H1 (cell line): ENCODE results near the gene ATP5F1A. TPM values are rescaled to one million over a fixed set of nuclear protein-coding genes. Genes with fewer than 3 reads are reported as not detected.

Source experiments
- CTCF ChIA-PET: fragments of 300-600 bp; sonication (Branson Sonifier 250); formaldehyde crosslinking; loops from one replicate; lab custom pipeline; 2021; ENCODE audit not compliant: partially characterized antibody; lab: Charles Lee
- POLR2A ChIA-PET: fragments of 300-600 bp; sonication (Branson Sonifier 250); formaldehyde crosslinking; loops from one replicate; lab custom pipeline; 2021; ENCODE audit warnings: inconsistent platforms; ENCODE audit not compliant: partially characterized antibody; lab: Charles Lee
- DNase-seq, 2 experiments: peaks; one replicate each; pipeline versions ENCODE4 v3.0.0 to v3.0.0-alpha.2; 2010 to 2022; ENCODE audit warnings: low spot score in 2 of 2, low read depth in 1 of 2, mixed read lengths in 1 of 2
- FAIRE-seq: peaks from 2 replicates; lab custom pipeline; 2011; peaks lifted over from hg19 to GRCh38; lab: Jason Lieb, UNC
- H2AFZ ChIP-seq: 2 replicates; pipeline ENCODE4 v1.8.1; 2012; ENCODE audit warnings: low read length, inconsistent platforms
- H2AK5ac ChIP-seq: 2 replicates; pipeline ENCODE4 v1.6.1; 2013; ENCODE audit warnings: low read depth, low read length
- H2BK120ac ChIP-seq: replicated peaks from 2 replicates; pipeline ENCODE3; 2013; ENCODE audit warnings: low read depth, low read length, inconsistent platforms
- H2BK12ac ChIP-seq: 2 replicates; pipeline ENCODE4 v1.6.1; 2013; ENCODE audit warnings: low read depth, low read length
- H2BK15ac ChIP-seq: 2 replicates; pipeline ENCODE4 v1.6.1; 2013; ENCODE audit warnings: low read length
- H2BK20ac ChIP-seq: 2 replicates; pipeline ENCODE4 v1.6.1; 2013; ENCODE audit warnings: low read length
- H2BK5ac ChIP-seq: 2 replicates; pipeline ENCODE4 v1.6.1; 2013; ENCODE audit warnings: low read depth, low read length
- H3K14ac ChIP-seq: 2 replicates; pipeline ENCODE4 v1.6.1; 2013; ENCODE audit warnings: inconsistent platforms; ENCODE audit not compliant: insufficient read length
- H3K18ac ChIP-seq: 2 replicates; pipeline ENCODE4 v1.6.1; 2013; ENCODE audit warnings: low read length; ENCODE audit errors: extremely low read depth
- H3K23ac ChIP-seq: 2 replicates; pipeline ENCODE4 v1.6.1; 2013; ENCODE audit warnings: inconsistent platforms; ENCODE audit not compliant: insufficient read length
- H3K23me2 ChIP-seq: 2 replicates; pipeline ENCODE4 v1.6.1; 2013; ENCODE audit warnings: low read depth, low read length
- H3K27ac ChIP-seq: 2 replicates; pipeline ENCODE4 v1.6.1; 2011; ENCODE audit warnings: low read depth, low read length, inconsistent platforms
- H3K27me3 ChIP-seq, 4 experiments: replicated peaks in 1 of 4; 1 replicate in 1 of 4; 2 replicates in 3 of 4; pipeline versions ENCODE4 v1.6.1 to v1.8.1; 2011 to 2013; ENCODE audit warnings: low read length in 3 of 4, mild to moderate bottlenecking in 3 of 4, inconsistent platforms in 2 of 4, mixed read lengths in 2 of 4, moderate library complexity in 1 of 4; ENCODE audit not compliant: control insufficient read depth in 3 of 4, insufficient read depth in 3 of 4; ENCODE audit errors: extremely low read depth in 1 of 4
- H3K36me3 ChIP-seq, 4 experiments: 2 replicates each; pipeline versions ENCODE4 v1.6.1 to v1.8.1; 2011 to 2013; ENCODE audit warnings: mild to moderate bottlenecking in 4 of 4, low read length in 3 of 4, moderate library complexity in 2 of 4, control low read depth in 1 of 4, inconsistent platforms in 1 of 4; ENCODE audit not compliant: insufficient read depth in 4 of 4, control insufficient read depth in 2 of 4
- H3K4ac ChIP-seq: replicated peaks from 2 replicates; pipeline ENCODE3; 2013; ENCODE audit warnings: low read length, low read depth, mixed read lengths, inconsistent platforms; ENCODE audit not compliant: insufficient read length
- H3K4me1 ChIP-seq, 4 experiments: replicated peaks in 1 of 4; 1 replicate in 1 of 4; 2 replicates in 3 of 4; pipeline versions ENCODE4 v1.6.1 to v1.8.1; 2011 to 2013; ENCODE audit warnings: low read length in 3 of 4, inconsistent platforms in 2 of 4, mixed read lengths in 1 of 4; ENCODE audit not compliant: insufficient read depth in 4 of 4, control insufficient read depth in 3 of 4
- H3K4me2 ChIP-seq, 2 experiments: 2 replicates each; pipeline versions ENCODE4 v1.6.1 to v1.8.1; 2011 to 2013; ENCODE audit warnings: low read depth in 2 of 2, low read length in 2 of 2, control low read depth in 1 of 2, inconsistent platforms in 1 of 2, mild to moderate bottlenecking in 1 of 2; ENCODE audit not compliant: insufficient read depth in 1 of 2
- H3K4me3 ChIP-seq, 4 experiments: fragments of 200-600, 300-600 bp in 1 of 4; sonication (generic), shearing (Covaris generic), sonication (Bioruptor Twin) in 1 of 4; 2 replicates each; pipeline versions ENCODE4 v1.5.1 to v1.8.1; 2011 to 2016; ENCODE audit warnings: low read length in 4 of 4, low read depth in 3 of 4, control low read depth in 2 of 4, inconsistent platforms in 2 of 4, mild to moderate bottlenecking in 2 of 4, mixed read lengths in 1 of 4, moderate library complexity in 1 of 4; ENCODE audit not compliant: insufficient read depth in 2 of 4; ENCODE audit errors: extremely low read depth in 1 of 4
- H3K56ac ChIP-seq: replicated peaks from 2 replicates; pipeline ENCODE3; 2013; ENCODE audit warnings: low read depth, mild to moderate bottlenecking, mixed read lengths, low read length, inconsistent platforms; ENCODE audit not compliant: insufficient read length
- H3K79me1 ChIP-seq: 2 replicates; pipeline ENCODE4 v1.6.1; 2013; ENCODE audit warnings: low read depth, low read length, control low read depth
- H3K79me2 ChIP-seq, 2 experiments: 2 replicates each; pipeline versions ENCODE4 v1.6.1 to v1.8.1; 2012 to 2013; ENCODE audit warnings: low read length in 2 of 2, mild to moderate bottlenecking in 2 of 2, inconsistent platforms in 1 of 2; ENCODE audit not compliant: insufficient read depth in 2 of 2, control insufficient read depth in 1 of 2
- H3K9ac ChIP-seq, 4 experiments: replicated peaks in 1 of 4; 1 replicate in 1 of 4; 2 replicates in 3 of 4; pipeline versions ENCODE4 v1.6.1 to v1.8.1; 2011 to 2013; ENCODE audit warnings: low read depth in 3 of 4, low read length in 3 of 4, control low read depth in 2 of 4, mild to moderate bottlenecking in 2 of 4, moderate library complexity in 2 of 4, inconsistent platforms in 1 of 4; ENCODE audit errors: extremely low read depth in 1 of 4
- H3K9me3 ChIP-seq, 2 experiments: 2 replicates each; pipeline versions ENCODE4 v1.6.1 to v1.8.1; 2012 to 2013; ENCODE audit warnings: mild to moderate bottlenecking in 2 of 2, moderate library complexity in 2 of 2, control low read depth in 1 of 2, inconsistent platforms in 1 of 2, low read depth in 1 of 2, low read length in 1 of 2, mixed read lengths in 1 of 2; ENCODE audit not compliant: insufficient read depth in 2 of 2
- H4K20me1 ChIP-seq, 2 experiments: replicated peaks in 1 of 2; 2 replicates each; pipeline versions ENCODE3 to v1.8.1; 2011 to 2013; ENCODE audit warnings: inconsistent platforms in 2 of 2, low read length in 2 of 2, mild to moderate bottlenecking in 1 of 2; ENCODE audit not compliant: insufficient read depth in 2 of 2, control insufficient read depth in 1 of 2
- H4K5ac ChIP-seq: 2 replicates; pipeline ENCODE4 v1.6.1; 2013; ENCODE audit warnings: low read length, low read depth, mixed read lengths, inconsistent platforms; ENCODE audit not compliant: insufficient read length
- H4K8ac ChIP-seq: 2 replicates; pipeline ENCODE4 v1.8.0; 2013; ENCODE audit warnings: mild to moderate bottlenecking, moderate library complexity, low read length, inconsistent platforms; ENCODE audit not compliant: insufficient read depth; ENCODE audit errors: extremely low read depth
- H4K91ac ChIP-seq: replicated peaks from 2 replicates; pipeline ENCODE3; 2013; ENCODE audit warnings: low read length, mixed read lengths, inconsistent platforms; ENCODE audit not compliant: insufficient read length
- PHF8 ChIP-seq: fragments of 200-600 bp; sonication (generic); conservative IDR thresholded peaks from 2 replicates; pipeline ENCODE4 v1.7.1; 2012; ENCODE audit warnings: low read depth, mild to moderate bottlenecking, inconsistent platforms, low read length, moderate library complexity
- RBBP5 ChIP-seq: IDR thresholded peaks from 2 replicates; pipeline ENCODE4 v1.7.1; 2012; ENCODE audit warnings: low read depth, mild to moderate bottlenecking, inconsistent platforms, low read length, moderate library complexity, borderline replicate concordance
- SIN3A ChIP-seq, 2 experiments: IDR thresholded peaks in 1 of 2; conservative IDR thresholded peaks in 1 of 2; 2 replicates each; pipeline ENCODE4 v1.6.1; 2011 to 2012; ENCODE audit warnings: low read length in 2 of 2, improper control_type of control experiment in 1 of 2, low read depth in 1 of 2, mild to moderate bottlenecking in 1 of 2
- SP4 ChIP-seq: IDR thresholded peaks from 2 replicates; pipeline ENCODE4 v1.6.1; 2012; ENCODE audit warnings: low read length, inconsistent platforms
- whole genome bisulfite sequencing, 2 experiments: shearing (Covaris generic) in 1 of 2; methylation state at CpG; one replicate each; pipeline versions ENCODE4 v1.1.6 to v1.1.7; 2013 to 2015; ENCODE audit warnings: low lambda C conversion rate in 2 of 2, mixed read lengths in 2 of 2, inconsistent platforms in 1 of 2, low coverage in 1 of 2, missing lambda C conversion rate in 1 of 2; ENCODE audit not compliant: insufficient replicate concordance in 2 of 2, insufficient coverage in 1 of 2, insufficient read length in 1 of 2; ENCODE audit errors: extremely low coverage in 1 of 2, missing lambda C conversion rate in 1 of 2; 5-methylcytosine and 5-hydroxymethylcytosine counted together
- polyA plus RNA-seq, 7 experiments: library from polyadenylated mRNA; depleted of rRNA in 3 of 7; stranded (reverse) in 5 of 7; unstranded in 2 of 7; fragments of >200 nt in 5 of 7; fragments of 200-250 nt in 2 of 7; gene quantifications; 1 replicate in 5 of 7; 2 replicates in 1 of 7; 4 replicates in 1 of 7; pipeline versions ENCODE4 v1.2.1 to v1.2.3, GENCODE V29; 2011 to 2013; ENCODE audit warnings: missing spikeins in 2 of 7, mixed read lengths in 2 of 7
- total RNA-seq: library from RNA; stranded (reverse); fragmentation: NEBNext Ultra II Directional; extraction: Animal tissue kit (Norgen Biotek cat#: 25700); gene quantifications from 2 replicates; pipeline ENCODE4 v1.2.1, GENCODE V29; 2021

ATP5F1A gene
- total and polyA plus RNA-seq, 2 of the 8 experiments (the other 6 are each of a cell fraction or from before 2014, with no cell fraction given), result 685 to 970 TPM

- no peak overlapping the region for H3K27ac ChIP-seq
- CTCF ChIA-PET, result interaction anchor here (0.6 to 4.5 kb wide), 4 partner anchors 13 to 234 kb away, joined by 3 to 26 read pairs (median 5); a partner anchor contains a TSS
Measured at GRCh38 chr18:46134920-46135675, 37.0 kb upstream of the ATP5F1A start.

More at GRCh38 chr18:46134920-46135675, 37.0 kb upstream of the ATP5F1A start:
- Histone ChIP-seq H2AK5ac (no peak overlapping the region), H3K4me2 (no peak overlapping the region), H4K5ac (no peak overlapping the region), H3K27me3 (no peaks in the 10 kb centered on the region), H4K91ac (no peak overlapping the region), H2BK12ac (no peak overlapping the region), H2BK5ac (no peak overlapping the region), H4K8ac (no peak overlapping the region; the same call in 1 of the 2 replicates), H3K9me3 (no peaks in the 10 kb centered on the region), H3K56ac (no peak overlapping the region), H2BK15ac (no peak overlapping the region), H3K4me3 (no peak overlapping the region), H2BK120ac (no peak overlapping the region), H3K14ac (no peak overlapping the region), H2AFZ (no peak overlapping the region), H4K20me1 (peaks cover 0 to 2% of the 10 kb centered on the region in 2 experiments), H2BK20ac (no peak overlapping the region), H3K23me2 (0 out of 2 replicates have a peak, but pooled peaks cover 1% of the 10 kb centered on the region), H3K9ac (no peak overlapping the region; a peak in 1 of 7 replicates), H3K18ac (no peak overlapping the region; the same call in 1 of the 2 replicates), H3K23ac (no peak overlapping the region), H3K79me1 (no peaks in the 10 kb centered on the region; the same call in 1 of the 2 replicates), H3K79me2 (no peaks in the 10 kb centered on the region), H3K4ac (no peak overlapping the region), H3K36me3 (peaks cover 0 to 4% (median 1%) of the 10 kb centered on the region in 4 experiments; a peak in 2 of 8 replicates), H3K4me1 (peaks cover 0 to 6% (median 2%) of the 10 kb centered on the region in 4 experiments; a peak in 3 of 7 replicates)
- FAIRE-seq, result peak; percentile 57
- DNase-seq, result no peak
- 78% methylated on average over 9 of the region's 9 CpGs; no CpG with 5 or more reads in 1 of the 2 experiments for WGBS, 2 experiments
- POLR2A ChIA-PET, result interaction anchor here (2.8 kb wide), 1 partner anchor 11 kb away, joined by 14 read pairs; no protein-coding TSS in a partner anchor
- TF ChIP-seq SP4, result no peak
- no peak for TF ChIP-seq PHF8
- no peak for TF ChIP-seq SIN3A (conservative IDR thresholded peaks at IDR 0.05 in 1 of 2, IDR thresholded peaks at IDR 0.05 in 1 of 2; ENCODE audit: low read depth in 1 of 2, low read length in 2 of 2)
- TF ChIP-seq RBBP5, result no peak
